GM12892 (cell line): ENCODE results near the gene RNF151.
"Not testable (repeated sequence)": the region's sequence is repeated elsewhere in the genome, so short reads cannot be mapped to it uniquely, and the experiment has no call there.

Experiments
- DNase-seq: peaks from one replicate; pipeline ENCODE4 v3.0.0; 2011; ENCODE audit not compliant: insufficient read length
- FAIRE-seq: peaks from 2 replicates; lab custom pipeline; 2011; peaks lifted over from hg19 to GRCh38; lab: Jason Lieb, UNC
- POLR2A ChIP-seq: IDR thresholded peaks from 2 replicates; pipeline ENCODE4 v1.6.1; 2011; ENCODE audit warnings: low read depth, low read length, control low read depth
- POLR2AphosphoS5 ChIP-seq: IDR thresholded peaks from 2 replicates; pipeline ENCODE4 v1.6.1; 2011; ENCODE audit warnings: low read depth, low read length, control low read depth
- TAF1 ChIP-seq: IDR thresholded peaks from 2 replicates; pipeline ENCODE4 v1.6.1; 2011; ENCODE audit warnings: low read depth, mild to moderate bottlenecking, control low read depth, low read length, borderline replicate concordance

The RNF151 gene

DNA sequence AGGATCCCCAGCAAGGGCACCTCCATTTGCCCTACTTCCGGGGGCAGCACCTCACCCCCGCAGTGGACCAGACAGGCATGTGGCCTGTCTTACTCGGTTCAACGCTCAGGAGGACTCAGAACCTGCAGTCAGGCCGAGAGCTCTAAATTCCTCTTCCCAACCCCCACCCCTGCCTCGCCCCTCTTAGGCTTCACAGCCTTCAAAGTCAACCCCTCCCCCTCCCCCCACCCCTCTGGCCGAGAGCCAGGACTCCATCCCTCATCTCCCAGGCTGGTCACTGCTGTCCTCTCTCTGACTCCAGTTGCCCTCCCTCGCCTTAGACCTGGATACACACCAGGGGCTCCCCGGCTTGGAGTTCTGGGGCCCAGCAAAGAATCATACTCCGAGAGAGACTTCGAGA is 40.4 kb upstream of the RNF151 start:
- no peak for FAIRE-seq
- no peak for DNase-seq
- TF ChIP-seq POLR2A: no peak
- no peak for TF ChIP-seq TAF1
- TF ChIP-seq POLR2AphosphoS5: no peak

GRCh38 chr16:1929105-1929504 is 37.6 kb upstream of the RNF151 start:
- no peak for TF ChIP-seq TAF1
- TF ChIP-seq POLR2A: no peak
- no peak for TF ChIP-seq POLR2AphosphoS5
- FAIRE-seq (peak; percentile 68), DNase-seq (no peak)

GRCh38 chr16:1929578-1930337 is 36.9 kb upstream of the RNF151 start:
- DNase-seq (peak; percentile 99), FAIRE-seq (peak; percentile 98)
- no peak for TF ChIP-seq TAF1
- no peak for TF ChIP-seq POLR2A
- TF ChIP-seq POLR2AphosphoS5: no peak

DNA sequence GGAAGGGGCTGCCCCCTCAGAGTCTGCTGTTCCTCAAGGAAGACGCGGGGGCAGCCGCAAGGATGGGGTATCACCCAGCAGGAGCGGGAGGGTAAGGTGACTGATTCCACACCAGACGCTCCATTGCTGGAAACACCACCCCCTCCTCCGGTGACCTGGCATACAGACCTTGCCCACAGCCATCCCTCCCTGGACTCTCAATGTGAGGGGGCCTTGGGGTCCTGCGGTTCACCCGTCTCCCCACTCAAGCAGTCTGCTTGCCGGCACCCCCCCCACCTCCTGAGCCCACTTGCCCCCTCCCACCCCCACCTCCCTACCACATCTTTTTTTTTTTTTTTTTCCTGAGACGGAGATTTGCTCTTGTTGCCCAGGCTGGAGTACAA is 36.3 kb upstream of the RNF151 start:
- DNase-seq (no peak), FAIRE-seq (no peak)
- TF ChIP-seq POLR2A: no peak
- no peak for TF ChIP-seq TAF1

GRCh38 chr16:1932050-1933028 is 34.3 kb upstream of the RNF151 start:
- no peak for FAIRE-seq
- TF ChIP-seq POLR2AphosphoS5 (no peak), TAF1 (no peak), POLR2A (no peak)

DNA sequence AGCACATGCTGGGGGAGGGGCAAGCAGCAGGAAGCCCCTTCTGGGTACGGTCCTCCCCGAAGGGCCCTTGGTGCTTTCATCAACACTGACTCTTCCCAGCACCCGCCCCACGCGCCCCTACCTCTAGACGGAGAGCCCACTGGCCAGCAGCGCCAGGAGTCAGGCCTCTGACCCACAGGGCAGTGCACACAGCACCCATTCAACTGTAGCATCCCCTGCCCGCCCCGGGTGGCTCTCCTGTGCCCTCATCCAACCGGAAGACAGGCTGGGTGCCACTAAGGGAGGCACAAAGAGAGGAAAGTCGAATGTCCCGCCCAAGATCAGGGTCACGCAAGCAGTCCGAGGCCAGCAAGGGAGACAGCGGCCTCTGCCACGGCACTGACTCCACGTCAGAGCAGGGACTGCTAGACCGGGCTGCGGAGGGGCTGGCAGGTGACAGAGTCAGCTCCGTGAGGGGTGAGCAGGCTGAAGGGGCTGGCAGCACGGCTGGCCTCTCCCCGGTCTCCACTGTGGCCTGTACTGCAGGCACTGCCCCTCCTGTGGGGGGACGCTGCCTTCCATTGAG is 33.5 kb upstream of the RNF151 start:
- no peak for DNase-seq
- FAIRE-seq: no peak
- TF ChIP-seq POLR2A: no peak
- no peak for TF ChIP-seq POLR2AphosphoS5
- TF ChIP-seq TAF1: no peak

More at GRCh38 chr16:1932050-1933028, 34.3 kb upstream of the RNF151 start:
- DNase-seq: no peak

GRCh38 chr16:1936945-1937479 is 29.6 kb upstream of the RNF151 start:
- FAIRE-seq: no peak
- DNase-seq: no peak
- TF ChIP-seq POLR2A: no peak
- TF ChIP-seq TAF1: no peak
- no peak for TF ChIP-seq POLR2AphosphoS5

GRCh38 chr16:1938316-1938715 is 28.3 kb upstream of the RNF151 start:
- DNase-seq (no peak), FAIRE-seq (no peak)
- TF ChIP-seq TAF1: no peak

DNA sequence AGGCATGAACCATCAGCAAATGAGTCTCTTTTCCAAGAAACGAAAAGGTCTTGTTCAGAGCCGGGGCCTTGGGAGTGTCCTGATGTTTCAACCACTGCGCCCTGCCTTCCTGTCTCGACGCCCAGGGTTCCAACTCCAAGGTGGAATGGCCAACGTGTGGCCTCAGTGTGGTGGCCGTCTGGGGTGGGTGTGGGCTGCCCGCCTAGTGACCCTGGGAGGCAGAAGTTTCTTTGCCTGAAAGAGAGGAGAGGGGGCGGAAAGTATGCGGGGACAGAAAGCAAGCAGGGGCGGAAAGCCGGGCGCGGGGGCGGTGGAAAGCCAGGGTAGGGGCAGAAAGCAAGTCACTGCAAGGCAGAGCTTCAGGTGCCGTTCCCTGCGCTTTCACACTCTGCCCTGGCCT is 27.7 kb upstream of the RNF151 start:
- FAIRE-seq: no peak
- no peak for DNase-seq
- TF ChIP-seq TAF1: no peak
- TF ChIP-seq POLR2AphosphoS5: no peak
- TF ChIP-seq POLR2A: no peak

- DNase-seq, FAIRE-seq: not testable (repeated sequence)
These were observed 26.8 kb upstream of the RNF151 start for GRCh38 chr16:1939833-1940232.

DNA sequence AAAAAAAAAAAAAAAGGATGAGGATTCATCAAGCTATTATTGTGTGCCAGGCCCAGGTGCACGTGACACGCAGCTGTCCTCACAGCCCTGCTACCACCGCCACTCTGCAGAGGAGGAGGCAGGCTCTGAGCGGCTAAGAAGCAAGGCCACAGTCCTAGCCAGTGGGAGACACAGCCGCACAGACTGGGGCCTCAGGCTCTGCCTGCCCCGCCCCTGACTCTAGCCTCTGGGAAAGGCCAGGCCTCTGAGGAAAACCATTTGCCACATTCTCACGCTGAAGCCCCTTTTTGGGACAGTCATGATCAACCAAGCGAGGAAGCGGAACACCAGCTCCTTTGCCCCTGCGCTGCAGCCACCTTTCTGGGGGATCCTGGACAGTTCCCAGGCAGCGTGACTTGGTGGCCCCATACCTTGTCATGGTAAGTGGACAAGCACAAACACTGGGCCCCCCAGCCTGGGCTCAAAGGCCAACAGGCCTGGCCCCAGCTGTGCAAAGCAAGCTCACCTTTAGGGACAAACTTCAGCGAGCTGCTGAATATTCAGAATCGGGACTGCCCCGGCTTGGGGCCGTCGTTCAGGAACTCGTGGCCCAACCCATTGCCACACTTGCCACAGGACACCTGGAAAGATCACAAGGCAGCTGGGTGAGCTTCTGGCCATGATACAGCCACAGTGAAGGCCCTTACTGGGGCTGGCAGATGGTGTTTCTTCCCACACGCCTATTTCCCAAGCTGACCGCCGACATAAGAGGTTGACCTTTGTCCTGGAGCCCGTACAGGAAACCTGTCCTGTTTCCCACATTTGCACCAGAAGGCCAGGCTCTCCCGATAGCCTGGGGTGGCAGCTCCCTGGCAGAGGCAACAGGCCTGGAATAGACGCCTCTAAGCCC is 26.1 kb upstream of the RNF151 start:
- DNase-seq: no peak
- FAIRE-seq: no peak
- no peak for TF ChIP-seq TAF1
- no peak for TF ChIP-seq POLR2AphosphoS5
- TF ChIP-seq POLR2A: no peak
